CD4-positive, alpha-beta T cell treated with Interleukin-4 for 1 hour (primary cell): ENCODE data around the gene EML4.
"Not testable (repeated sequence)": the region's sequence is repeated elsewhere in the genome, so short reads cannot be mapped to it uniquely, and the experiment has no call there.

Source experiments
- DNase-seq, 2 donors: peaks; one replicate each; pipeline ENCODE4 v3.0.0-alpha.2; 2020 to 2022

EML4 gene

GRCh38 chr2:42173467-42173866, 4.3 kb downstream of the EML4 start:
- not testable (repeated sequence) for DNase-seq

DNA sequence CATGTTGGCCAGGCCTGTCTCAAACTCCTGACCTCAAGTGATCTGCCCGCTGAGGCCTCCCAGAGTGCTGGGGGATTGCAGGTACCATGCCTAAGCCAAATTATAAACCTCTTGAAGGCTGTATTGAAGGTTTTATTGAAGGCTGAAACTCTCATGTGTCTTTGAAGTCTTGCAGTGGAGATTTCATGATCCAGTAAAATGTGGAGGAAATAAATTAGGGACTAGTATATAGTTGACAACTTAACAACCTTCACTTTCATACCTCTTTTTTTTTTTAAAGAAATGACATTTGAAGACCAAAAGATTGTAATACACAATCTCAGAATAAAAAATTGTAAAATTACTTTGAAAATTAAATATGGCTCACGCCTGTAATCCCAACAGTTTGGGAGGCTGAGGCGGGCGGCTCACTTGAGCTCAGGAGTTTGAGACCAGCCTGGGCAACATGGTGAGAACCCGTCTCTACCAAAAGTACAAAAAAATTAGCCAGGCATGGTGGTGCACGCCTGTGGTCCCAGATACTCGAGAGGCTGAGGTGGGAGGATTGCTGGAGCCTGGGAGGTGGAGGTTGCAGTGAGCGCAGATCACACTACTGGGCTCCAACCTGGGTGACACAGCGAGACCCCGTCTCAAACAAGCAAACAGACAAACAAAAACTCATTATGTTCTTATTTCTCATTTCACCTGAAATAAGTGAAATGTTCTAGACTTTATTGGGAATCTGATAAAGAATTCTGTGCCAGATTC, 8.0 kb downstream of the EML4 start:
- no peak for DNase-seq

DNA sequence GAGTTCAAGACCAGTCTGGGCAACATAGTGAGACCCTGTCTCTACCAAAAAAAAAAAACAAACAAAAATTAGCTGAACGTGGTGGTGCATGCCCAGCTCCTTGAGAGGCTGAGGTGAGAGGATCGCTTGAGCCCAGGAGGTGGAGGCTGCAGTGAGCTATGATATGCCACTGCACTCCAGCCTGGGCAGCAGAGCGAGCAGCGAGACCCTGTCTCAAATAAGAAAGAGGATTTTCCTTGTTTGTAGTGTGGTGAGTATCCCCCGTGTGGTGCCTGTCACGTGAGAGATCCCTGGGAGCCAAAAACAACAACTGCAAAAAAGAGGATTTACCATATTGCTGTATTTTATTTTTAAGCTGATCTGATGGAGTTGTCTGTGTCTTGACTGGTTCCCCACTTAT, 9.2 kb downstream of the EML4 start:
- DNase-seq, result no peak

- no peak for DNase-seq
These were observed 11.1 kb downstream of the EML4 start for GRCh38 chr2:42180300-42180699.

DNA sequence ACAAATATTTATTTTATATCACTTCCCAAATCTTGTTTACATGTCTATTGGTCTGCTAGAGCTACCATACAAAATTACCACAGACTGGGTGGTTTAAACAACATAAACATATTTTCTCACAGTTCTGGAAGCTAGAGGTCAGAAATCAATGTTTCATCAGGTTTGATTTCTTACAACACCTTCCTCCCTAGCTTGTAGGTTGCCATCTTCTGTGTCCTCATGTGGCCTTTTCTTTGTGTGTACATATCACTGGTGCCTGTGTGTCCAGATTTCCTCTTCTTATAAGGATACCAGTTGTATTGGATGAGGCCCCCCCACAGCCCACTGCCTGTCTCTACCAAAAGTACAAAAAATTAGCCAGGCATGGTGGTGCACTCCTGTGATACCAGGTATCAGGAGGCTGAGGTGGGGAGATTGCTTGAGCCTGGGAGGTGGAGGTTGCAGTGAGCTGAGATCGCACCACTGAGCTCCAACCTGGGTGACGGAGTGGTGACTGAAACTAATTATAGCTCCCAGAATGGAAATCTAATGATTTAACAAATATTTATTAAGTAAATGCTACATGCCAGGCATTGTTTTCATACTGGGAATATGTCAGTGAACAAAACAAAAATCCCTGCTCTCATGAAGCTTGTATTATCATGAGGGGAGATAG, 13.6 kb downstream of the EML4 start:
- no peak for DNase-seq

DNA sequence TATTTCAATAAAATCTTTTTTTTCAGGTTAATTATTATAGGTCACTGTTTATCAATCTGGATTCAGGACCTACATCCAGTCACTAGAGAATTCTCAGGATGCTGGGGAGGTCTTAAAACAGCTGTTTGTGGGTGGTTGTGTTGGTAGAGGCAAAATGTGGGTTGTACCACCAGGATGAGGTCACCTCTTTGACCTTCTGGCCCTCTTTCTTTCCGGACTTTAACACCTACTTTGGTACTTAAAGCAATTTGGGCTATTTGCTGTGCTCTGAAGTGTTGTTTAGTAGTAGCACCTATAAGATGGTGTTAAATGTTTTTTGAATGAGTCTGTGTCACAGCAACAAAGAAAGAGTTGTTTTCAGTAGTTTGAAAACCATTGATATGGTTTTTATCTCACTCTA, 14.6 kb downstream of the EML4 start:
- DNase-seq, result peak in 1 of 2 donors; percentile 32

DNA sequence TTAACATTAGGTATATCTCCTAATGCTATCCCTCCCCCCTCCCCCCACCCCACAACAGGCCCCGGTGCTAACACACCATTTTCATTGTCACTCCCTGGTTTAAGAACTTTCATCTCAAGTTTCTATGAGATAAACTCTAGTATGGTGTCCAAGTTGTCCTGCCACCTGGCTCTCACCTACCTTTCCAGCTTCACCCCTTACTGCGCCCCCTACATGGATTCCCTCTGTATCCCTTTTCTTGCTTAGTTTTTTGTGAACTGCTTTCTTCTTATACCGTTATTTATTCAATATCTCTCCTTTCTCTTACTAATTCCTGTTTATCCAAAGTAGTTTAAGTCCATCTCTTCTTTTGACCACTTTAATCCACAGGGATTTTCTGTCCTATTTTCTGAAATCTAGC, 15.2 kb downstream of the EML4 start:
- DNase-seq, result no peak

- DNase-seq, result no peak
These were observed 16.2 kb downstream of the EML4 start for GRCh38 chr2:42185220-42185921.

- no peak for DNase-seq
These were observed 17.2 kb downstream of the EML4 start for GRCh38 chr2:42186366-42186765.

- no peak for DNase-seq
These were observed 17.9 kb downstream of the EML4 start for GRCh38 chr2:42186945-42187632.

- DNase-seq, result no peak
These were observed 18.7 kb downstream of the EML4 start for GRCh38 chr2:42187886-42188285.

GRCh38 chr2:42189235-42189566, 20.0 kb downstream of the EML4 start:
- DNase-seq, result no peak

DNA sequence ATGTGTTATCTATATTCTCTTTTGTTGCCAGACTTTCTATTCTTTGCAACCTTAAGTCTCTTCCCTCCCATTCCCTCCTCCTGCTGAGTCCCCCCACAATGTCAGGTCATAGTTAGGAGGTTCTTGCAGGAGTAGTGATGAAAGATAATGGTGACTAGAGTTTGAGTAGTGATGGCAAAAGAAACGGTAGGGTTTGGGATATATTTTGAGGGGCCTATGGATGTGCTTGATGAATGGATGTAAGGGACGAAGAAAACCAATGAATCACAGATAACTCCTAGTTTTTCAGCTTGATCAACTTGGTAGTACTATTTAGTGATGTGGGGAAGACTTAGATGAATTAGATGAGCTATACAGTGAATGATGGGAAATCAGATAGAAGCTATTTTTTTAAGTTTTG, 21.0 kb downstream of the EML4 start:
- no peak for DNase-seq

GRCh38 chr2:42191285-42192009, 22.3 kb downstream of the EML4 start:
- DNase-seq, result no peak

- DNase-seq, result no peak
These were observed 22.8 kb downstream of the EML4 start for GRCh38 chr2:42192010-42192373.

- peak in 1 of 2 donors; percentile 20 for DNase-seq
These were observed 23.8 kb downstream of the EML4 start for GRCh38 chr2:42192652-42193566.

GRCh38 chr2:42193722-42194187, 24.6 kb downstream of the EML4 start:
- no peak for DNase-seq

- no peak for DNase-seq
These were observed 25.3 kb downstream of the EML4 start for GRCh38 chr2:42194428-42194827.

GRCh38 chr2:42195559-42195958, 26.4 kb downstream of the EML4 start:
- DNase-seq, result no peak

GRCh38 chr2:42196070-42196402, 26.9 kb downstream of the EML4 start:
- DNase-seq, result no peak

- peak; percentile 58 to 78 for DNase-seq
These were observed 27.5 kb downstream of the EML4 start for GRCh38 chr2:42196403-42197267.
